GM12801 (cell line): ENCODE data around the gene PREB.

ENCODE experiments used
- TF ChIP-seq, protein P1 (sequence below): IDR thresholded peaks from one replicate; pipeline ENCODE4 v1.5.1; 2011; ENCODE audit warnings: control low read depth; ENCODE audit not compliant: insufficient read length; ENCODE audit errors: extremely low read depth

Gene PREB

DNA sequence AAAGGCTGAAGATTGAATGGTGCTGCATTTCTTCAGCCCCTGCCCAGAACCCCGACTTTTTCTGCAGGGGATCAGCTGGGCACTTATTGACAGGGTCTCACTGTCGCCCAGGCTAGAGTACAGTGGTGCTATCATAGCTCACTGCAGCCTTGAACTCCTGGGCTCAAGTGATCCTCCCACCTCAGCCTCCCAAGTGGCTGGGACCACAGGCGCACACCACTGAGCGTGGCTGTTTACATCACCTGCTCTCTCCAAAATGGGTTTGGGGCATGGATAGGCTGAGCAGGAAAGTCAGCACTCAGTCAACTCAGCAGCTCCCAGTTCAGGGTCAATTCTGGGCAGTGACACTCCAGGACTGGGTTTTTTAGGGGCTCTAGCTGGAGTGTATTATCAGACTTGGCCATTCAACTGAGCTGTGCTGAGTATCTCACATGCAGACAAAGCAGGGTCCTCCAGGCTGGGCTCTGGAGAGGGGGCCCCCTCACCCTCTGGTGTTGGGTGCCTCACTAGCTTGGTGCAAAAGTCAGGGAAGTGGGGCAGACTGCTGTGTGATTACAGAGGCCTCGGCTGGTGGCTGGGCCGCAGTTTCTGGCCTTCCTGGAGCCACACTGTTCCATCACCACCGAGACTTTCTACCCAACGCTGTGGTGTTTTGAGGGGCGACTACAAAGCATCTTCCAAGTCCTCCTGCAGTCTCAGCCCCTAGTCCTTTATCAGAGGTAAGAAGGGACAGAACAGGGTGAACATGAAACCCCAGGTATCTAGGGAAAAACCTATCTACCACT lies 6.4 kb downstream of the PREB start:
- TF ChIP-seq, protein P1, sequence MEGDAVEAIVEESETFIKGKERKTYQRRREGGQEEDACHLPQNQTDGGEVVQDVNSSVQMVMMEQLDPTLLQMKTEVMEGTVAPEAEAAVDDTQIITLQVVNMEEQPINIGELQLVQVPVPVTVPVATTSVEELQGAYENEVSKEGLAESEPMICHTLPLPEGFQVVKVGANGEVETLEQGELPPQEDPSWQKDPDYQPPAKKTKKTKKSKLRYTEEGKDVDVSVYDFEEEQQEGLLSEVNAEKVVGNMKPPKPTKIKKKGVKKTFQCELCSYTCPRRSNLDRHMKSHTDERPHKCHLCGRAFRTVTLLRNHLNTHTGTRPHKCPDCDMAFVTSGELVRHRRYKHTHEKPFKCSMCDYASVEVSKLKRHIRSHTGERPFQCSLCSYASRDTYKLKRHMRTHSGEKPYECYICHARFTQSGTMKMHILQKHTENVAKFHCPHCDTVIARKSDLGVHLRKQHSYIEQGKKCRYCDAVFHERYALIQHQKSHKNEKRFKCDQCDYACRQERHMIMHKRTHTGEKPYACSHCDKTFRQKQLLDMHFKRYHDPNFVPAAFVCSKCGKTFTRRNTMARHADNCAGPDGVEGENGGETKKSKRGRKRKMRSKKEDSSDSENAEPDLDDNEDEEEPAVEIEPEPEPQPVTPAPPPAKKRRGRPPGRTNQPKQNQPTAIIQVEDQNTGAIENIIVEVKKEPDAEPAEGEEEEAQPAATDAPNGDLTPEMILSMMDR: no peak

DNA sequence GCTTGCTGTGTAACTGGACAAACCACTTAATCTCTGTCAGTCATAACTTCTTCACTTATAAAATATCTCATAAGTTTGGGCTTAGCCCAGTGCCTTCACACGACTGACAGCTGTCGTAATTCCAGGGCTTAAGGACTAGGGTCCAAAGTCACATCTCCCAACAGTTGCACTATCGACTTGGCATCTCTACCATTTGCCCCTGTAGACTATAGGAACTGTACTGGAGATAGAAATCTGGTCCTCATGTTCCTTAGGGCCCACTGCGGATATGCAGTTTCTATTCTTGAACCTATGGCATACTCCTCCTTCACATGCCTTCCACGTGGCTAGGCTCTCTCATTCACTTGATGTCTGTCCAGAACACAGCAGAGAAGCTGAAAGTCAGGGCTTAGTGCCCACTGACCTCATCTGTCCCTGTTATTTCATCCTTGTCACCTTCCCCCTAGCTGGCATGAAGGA lies 8.2 kb downstream of the PREB start:
- TF ChIP-seq, protein P1: no peak

DNA sequence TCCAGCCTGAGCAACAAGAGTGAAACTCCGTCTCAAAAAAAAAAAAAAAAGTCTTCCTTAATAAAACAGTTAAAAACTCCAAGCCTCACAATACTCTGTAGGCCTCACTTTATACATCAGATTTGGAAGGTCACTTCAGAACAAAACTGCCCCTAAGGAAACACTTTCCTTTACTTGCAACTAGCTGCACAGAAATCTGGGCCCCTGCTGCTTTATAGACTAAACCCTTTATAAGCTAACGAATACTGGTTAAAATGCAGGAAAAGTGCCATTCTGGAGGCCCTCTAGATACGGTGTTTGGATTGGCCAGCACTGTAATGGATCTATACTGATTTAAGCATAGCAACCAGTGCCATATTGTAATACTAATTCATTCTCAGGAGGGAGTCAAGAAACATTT lies 9.3 kb downstream of the PREB start:
- TF ChIP-seq, protein P1: no peak

DNA sequence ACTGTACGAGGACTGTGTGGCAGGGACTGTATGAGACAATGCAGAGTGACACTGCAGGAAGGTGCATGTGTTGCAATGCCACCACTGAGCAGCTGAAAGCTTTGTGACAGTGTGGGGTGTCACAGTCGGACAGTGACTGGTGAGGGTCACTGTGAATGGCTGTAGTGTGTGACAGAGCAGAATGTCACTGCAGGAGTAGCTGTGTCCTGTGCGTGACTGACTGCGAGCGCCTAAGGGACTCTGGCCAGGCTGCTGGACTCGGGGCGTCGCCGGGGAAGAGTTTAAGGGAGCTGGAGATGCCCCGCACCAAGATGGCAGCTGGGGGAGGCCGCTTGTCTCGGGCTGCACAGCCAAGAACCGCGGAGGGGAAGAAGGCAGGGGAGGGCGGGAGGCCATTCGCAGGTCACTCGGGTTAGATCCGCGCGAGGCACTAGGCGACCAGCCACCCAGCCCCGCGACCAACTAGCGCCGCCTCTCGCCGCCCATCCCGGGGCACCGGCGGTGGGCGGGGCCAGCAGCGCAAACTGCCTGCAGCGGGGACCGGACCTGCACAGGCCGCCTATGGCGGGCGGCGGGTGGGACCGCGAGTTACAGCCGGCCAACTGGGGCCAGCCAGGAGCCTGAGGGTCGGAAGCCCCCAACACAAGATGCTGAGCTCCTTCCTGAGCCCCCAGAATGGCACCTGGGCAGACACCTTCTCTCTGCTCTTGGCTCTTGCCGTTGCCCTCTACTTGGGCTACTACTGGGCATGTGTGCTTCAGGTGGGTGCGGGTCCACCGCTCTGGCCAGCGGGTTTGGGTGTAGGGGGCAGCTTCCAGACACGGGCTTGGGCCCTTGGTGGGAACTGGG lies 10.9 kb downstream of the PREB start, which contains the start of gene ABHD1:
Gene ABHD1, plus strand, starts transcription at position 514 of the 849 bp plus-strand sequence. Its CDS starts 134 bp downstream, at position 648.
- TF ChIP-seq, protein P1: no peak

DNA sequence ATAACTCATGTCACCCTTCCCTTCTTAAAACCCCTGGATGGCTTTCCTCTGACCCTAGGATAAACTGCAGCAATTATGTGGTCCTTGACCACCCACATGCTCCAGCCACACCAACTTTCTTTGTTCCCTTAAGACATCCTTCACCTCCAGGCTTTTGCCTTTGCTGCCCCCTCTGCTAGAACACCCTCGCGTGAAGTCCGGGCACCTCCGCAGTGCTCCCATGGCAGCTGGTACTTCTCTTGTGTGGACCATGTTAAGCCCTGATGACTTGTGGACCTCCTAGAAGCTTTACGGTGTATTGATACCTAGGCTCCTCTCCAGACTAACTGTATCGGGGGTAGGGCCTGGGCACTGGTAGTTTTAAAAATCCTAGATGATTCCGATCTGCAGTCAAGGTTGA lies 11.6 kb downstream of the PREB start:
- TF ChIP-seq, protein P1: no peak

DNA sequence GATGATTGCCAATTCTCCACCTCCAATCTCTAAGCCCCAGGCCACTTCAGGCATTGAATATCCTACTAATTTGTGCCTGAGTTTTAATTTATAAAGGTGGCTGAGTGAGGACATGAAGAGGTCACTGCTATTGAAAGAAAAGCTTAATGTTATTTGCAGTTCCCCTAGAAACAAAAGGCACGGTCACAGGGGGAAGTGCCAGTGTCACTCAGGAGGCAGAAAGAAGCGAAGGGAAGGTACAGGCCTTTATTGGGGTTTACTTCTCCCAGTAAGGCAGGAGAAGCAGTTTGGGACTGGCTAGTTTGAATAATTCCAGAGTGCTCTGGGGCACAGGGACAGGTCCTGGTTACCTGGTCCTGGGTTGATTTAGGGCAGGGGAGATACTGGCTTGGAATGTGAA lies 12.5 kb downstream of the PREB start:
- TF ChIP-seq, protein P1: no peak
